Erythroblast (primary cell): ENCODE data around the gene ZIC2.
"Not testable (repeated sequence)": the region's sequence is repeated elsewhere in the genome, so short reads cannot be mapped to it uniquely, and the experiment has no call there.

Experiments used
- DNase-seq, 2 experiments: peaks; one replicate each; lab custom pipeline; 2025; lab: John Stamatoyannopoulos, UW
- GATA1 ChIP-seq: IDR thresholded peaks from 2 replicates; pipeline ENCODE4 v1.6.1; 2011; ENCODE audit warnings: low read depth, mild to moderate bottlenecking, control low read depth, low read length, moderate library complexity
- POLR2A ChIP-seq: IDR thresholded peaks from 2 replicates; pipeline ENCODE4 v1.6.1; 2011; ENCODE audit warnings: mild to moderate bottlenecking, low read length

ZIC2 gene

GRCh38 chr13:99997702-99998214, 16.2 kb downstream of the ZIC2 start:
- no peak for TF ChIP-seq POLR2A
- TF ChIP-seq GATA1, result no peak

GRCh38 chr13:99998261-99998660, 16.7 kb downstream of the ZIC2 start:
- no peak for TF ChIP-seq POLR2A
- TF ChIP-seq GATA1, result no peak
- DNase-seq, result no peak

More at GRCh38 chr13:99997702-99998214, 16.2 kb downstream of the ZIC2 start:
- no peak for DNase-seq

- no peak for DNase-seq
- TF ChIP-seq POLR2A, result no peak
These were observed 33.0 kb downstream of the ZIC2 start for GRCh38 chr13:100014621-100015020.

GRCh38 chr13:100019780-100020356, 38.3 kb downstream of the ZIC2 start:
- DNase-seq, result no peak
- no peak for TF ChIP-seq POLR2A
- TF ChIP-seq GATA1, result no peak

GRCh38 chr13:100022798-100023197, 41.2 kb downstream of the ZIC2 start:
- TF ChIP-seq GATA1 (no peak), POLR2A (no peak)

DNA sequence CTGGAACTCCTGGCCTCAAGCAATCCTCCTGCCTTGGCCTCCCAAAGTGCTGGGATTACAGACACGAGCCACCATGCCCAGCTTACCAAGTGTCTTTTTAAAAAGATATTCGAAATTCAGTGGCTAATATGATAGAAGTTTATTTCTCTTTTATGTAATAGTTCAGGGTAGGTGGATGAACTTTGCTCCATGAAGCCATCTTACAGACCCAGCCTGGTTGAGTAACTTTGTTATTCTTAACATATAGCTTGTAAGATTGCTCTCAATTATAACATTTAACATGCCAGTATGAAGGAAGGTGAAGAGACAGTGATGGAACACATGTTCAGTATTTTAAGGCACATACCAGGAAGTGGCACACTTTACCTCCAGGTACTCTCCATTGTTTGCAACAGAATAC, 42.4 kb downstream of the ZIC2 start:
- TF ChIP-seq POLR2A (no peak), GATA1 (no peak)
- DNase-seq, result no peak

More at GRCh38 chr13:100022798-100023197, 41.2 kb downstream of the ZIC2 start:
- DNase-seq, result no peak

DNA sequence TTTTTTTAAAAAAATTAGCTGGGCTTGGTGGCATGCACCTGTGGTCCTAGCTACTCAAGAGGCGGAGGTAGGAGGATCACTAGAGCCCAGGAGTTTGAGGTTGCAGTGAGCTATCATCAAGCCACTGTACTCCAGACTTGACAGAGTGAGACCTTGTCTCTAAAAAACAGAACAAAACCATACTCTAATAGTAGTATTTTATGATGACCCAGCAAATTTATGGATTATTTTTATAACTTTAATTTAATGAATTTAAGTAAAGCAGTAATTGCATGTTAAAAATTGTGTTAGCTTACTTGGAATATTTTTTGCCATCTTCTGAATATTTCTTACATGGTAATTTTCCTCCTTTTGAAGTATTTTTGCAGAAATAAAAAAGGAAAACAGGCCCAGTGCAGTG, 48.3 kb downstream of the ZIC2 start:
- TF ChIP-seq GATA1 (no peak), POLR2A (no peak)
- no peak for DNase-seq

- not testable (repeated sequence) for DNase-seq
These were observed 51.1 kb downstream of the ZIC2 start for GRCh38 chr13:100032642-100033041.

GRCh38 chr13:100035936-100036335, 54.4 kb downstream of the ZIC2 start:
- DNase-seq, result no peak
- no peak for TF ChIP-seq GATA1
- no peak for TF ChIP-seq POLR2A
